OCI-LY7 (cell line): ENCODE measurements around the gene TRERF1.

Source experiments
- EZH2phosphoT487 ChIP-seq: fragments of 200-600 bp; sonication (generic); IDR thresholded peaks from 2 replicates; pipeline ENCODE4 v1.6.1; 2018; ENCODE audit warnings: low read depth, borderline replicate concordance, mild to moderate bottlenecking, mixed run types, antibody characterized with exemption, low read length, moderate library complexity, mixed read lengths
- TF ChIP-seq, protein P1 (sequence below): fragments of 200-600 bp; sonication (generic); conservative IDR thresholded peaks from 2 replicates; pipeline ENCODE4 v1.5.1; 2014; ENCODE audit warnings: mild to moderate bottlenecking, antibody characterized with exemption, low read length, moderate library complexity, mixed read lengths

DNA sequence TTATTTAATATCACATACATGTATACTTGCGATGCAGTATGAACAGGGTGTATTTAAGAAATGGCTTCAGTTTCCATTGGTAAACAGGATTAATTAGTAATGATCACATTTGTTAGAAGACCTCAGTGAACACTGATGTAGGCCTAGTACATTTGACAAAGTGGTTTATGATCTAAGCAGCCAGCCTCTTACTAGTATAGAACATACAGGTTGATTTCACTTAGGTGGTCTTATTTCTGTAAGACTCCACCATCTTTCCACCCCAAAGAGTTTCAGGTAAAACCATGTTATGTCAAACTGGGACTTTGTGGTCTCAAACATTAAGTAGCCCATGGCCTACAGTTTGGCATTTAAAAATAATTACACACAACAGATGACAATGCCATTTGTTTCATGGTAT is 213.9 kb downstream of the TRERF1 start:
- TF ChIP-seq, protein P1, sequence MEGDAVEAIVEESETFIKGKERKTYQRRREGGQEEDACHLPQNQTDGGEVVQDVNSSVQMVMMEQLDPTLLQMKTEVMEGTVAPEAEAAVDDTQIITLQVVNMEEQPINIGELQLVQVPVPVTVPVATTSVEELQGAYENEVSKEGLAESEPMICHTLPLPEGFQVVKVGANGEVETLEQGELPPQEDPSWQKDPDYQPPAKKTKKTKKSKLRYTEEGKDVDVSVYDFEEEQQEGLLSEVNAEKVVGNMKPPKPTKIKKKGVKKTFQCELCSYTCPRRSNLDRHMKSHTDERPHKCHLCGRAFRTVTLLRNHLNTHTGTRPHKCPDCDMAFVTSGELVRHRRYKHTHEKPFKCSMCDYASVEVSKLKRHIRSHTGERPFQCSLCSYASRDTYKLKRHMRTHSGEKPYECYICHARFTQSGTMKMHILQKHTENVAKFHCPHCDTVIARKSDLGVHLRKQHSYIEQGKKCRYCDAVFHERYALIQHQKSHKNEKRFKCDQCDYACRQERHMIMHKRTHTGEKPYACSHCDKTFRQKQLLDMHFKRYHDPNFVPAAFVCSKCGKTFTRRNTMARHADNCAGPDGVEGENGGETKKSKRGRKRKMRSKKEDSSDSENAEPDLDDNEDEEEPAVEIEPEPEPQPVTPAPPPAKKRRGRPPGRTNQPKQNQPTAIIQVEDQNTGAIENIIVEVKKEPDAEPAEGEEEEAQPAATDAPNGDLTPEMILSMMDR = no peak
- no peak for TF ChIP-seq EZH2phosphoT487
